NCI-H2227 treated with DMSO at 0.1 percent for 48 hours (cell line): ENCODE measurements around the gene EMP3.

ENCODE experiments used
- DNase-seq: peaks from one replicate; lab custom pipeline; 2025; lab: John Stamatoyannopoulos, UW

The EMP3 gene

DNA sequence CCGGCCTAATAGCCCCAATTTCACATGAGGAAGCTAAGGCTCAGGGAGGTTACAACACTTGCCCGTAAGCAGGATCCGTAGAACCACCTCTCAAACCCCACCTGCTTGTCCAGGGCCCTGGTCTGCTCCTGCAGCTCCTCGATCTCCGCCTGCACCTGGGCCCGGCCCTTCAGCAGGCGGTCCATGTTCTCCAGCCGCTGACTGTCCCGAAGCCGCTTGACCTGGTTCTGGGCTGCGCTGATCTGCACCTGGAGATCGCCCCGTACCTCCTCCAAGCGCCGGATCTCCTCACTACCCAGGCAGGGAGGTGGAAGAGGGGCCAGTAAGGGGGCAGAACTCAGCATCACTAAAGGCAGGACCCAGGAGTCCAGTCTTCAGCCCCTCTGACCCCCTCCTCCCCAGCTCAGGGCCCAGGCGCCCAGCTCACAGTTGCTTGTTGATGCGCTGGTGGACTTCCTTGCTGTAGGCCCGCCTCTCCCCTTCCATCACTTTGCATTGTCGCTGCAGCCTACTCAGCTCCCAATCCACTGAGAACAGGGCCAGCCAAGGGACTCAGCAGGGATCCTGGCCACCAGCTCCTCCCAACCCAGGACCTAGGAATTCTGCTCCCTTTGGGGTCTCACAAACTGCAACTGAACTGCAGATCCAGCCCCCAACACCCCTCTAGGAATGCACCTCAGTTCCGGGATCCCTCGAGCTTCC, 6.9 kb upstream of the EMP3 start:
- no peak for DNase-seq

DNA sequence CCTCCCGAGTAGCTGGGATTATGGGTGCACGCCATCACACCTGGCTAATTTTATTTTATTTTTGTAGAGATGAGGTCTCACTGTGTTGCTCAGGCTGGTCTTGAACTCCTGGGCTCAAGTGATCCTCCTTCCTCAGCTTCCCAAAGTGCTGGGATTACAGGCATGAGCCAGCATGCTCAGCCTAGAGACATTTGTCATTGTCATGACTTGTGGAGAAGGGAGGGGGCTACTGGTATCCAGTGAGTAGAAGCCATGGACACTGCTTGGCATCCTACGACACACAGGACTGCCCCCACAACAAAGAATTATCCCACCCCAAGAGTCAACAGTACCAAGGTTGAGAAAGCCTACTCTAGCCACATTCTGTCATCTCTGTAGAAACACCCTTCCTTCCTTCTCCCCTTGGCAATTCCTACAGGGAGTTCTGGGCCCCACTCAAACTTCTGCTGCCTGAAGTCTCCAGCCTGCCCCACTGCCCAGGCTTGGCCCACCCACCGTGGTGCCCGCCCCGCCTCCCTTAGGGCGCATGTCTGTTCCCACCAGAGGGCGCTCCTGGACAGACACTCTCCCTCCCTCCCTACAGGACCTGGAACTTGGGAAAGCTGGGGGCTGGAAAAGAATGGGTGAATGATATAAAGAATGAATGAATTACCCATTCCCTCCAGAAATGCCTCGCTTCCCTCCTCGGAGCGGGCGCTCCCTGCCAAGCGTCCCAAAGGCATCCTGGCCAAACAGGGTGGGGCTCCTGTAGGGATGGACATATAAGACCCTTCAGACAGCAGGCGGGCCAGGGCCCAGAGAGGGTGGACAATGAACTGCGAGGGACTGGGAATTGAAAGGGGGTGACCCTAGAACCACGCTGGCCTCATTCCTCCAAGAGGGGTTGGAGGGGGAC, 5.5 kb upstream of the EMP3 start:
- DNase-seq = no peak

DNA sequence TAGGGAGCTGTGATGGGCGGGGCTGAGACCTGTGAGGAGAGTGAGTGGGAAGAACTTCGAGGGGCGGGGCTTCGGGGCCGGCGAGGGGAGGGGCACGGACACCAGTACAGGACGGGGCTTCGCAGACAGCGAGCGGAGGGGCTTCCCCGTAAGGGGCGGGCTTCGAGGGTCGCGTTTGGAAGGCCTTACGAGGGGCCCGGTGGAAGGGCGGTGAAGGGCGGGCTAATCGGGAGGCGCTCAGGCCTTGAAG, 4.1 kb upstream of the EMP3 start:
- DNase-seq = peak; percentile 77

DNA sequence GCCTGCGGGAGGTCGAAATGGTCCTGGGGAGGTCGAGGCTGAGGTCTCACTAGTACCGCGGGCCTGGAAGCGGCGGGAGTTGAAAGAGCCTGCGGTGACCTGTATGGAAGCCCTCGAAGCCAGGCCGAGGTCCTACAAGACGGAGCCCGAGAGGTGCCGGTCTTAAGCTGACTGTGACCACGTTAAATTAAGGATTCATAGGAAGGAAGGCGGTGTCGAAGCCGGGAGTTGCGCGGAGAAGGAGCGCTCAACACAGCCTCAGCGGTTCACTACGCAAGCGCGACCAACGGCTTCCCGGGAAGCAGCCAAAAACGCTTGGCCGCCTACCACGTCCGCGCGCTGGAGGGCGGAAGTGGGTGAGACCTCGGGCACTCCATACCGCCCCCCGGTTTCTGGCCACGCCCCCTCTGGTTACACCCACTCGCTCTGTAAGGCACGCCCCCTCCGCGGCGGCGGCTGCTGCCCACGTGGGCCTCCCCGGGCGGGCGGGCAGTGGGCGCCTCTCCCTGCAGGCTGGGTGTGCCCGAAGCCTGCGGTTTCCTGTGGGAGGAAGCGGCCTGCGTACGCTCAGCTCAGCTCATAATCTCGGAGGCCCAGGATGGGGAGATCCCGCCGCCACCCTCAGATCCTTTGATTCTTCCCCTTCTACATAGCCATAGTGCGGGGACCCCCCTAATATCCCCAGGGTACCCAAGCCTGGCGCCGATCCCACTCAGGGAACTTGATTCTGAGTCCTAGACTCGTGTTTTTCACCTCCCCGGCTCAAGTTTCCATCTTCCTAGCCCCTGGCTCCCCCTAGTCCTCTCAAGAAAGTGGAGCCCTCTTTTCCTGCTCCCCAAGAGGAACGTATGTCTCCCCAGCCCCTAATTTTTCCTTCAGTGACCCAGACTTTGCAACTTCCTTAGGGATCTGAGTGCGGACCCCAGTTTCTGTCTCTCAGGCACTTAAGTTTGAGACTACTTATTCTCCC, 3.4 kb upstream of the EMP3 start:
- peak; percentile 77 for DNase-seq

DNA sequence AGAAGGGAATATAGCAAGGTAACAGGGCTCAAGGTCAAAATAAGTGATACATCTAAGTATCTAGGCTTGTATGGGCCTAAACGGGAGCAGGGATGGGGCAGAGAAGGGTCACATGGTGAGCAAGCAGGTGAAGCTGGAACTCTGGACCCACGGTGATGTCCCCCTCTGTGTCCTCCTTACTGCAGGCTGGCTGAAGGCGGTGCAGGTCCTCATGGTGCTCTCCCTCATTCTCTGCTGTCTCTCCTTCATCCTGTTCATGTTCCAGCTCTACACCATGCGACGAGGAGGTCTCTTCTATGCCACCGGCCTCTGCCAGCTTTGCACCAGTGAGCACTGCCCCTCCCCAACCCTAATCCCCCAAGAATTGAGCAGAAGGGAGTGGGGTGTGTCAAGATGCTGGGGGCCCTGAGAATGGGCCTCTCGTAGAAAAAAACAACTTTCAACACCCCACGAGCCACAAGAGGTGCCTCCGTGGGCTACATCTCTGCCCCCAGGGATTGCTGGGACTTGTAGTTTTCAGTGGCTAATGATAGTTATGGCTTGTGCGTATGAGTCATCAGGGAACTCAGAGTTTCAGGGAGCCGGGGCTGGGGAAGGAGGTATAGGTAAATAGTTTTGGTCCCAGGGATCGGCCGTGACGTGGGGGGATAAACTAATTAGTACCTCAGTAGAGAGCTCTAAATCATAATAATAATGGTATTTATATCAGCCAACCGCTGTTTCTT, 4.0 kb downstream of the EMP3 start:
- DNase-seq = no peak

DNA sequence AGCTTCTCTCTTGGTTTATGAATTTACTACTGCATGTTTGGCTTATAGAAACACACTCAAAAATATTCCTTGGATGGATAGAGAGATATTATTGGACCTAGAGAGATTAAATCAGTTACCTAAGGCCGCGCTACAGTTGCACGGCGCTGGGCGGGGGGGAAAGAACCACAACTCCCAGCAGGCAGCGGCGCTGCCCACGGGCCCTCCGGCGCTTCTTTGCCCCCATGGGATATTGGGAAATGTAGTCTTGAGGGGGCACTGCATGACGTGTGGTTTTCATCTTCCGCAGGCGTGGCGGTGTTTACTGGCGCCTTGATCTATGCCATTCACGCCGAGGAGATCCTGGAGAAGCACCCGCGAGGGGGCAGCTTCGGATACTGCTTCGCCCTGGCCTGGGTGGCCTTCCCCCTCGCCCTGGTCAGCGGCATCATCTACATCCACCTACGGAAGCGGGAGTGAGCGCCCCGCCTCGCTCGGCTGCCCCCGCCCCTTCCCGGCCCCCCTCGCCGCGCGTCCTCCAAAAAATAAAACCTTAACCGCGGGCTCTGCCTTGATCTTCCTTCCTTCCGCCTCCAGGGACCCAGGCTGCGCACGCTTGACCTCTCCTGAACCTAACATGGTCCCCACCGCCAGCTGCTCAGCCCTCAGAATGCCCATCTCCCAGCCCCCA, 4.8 kb downstream of the EMP3 start:
- DNase-seq = peak; percentile 71

DNA sequence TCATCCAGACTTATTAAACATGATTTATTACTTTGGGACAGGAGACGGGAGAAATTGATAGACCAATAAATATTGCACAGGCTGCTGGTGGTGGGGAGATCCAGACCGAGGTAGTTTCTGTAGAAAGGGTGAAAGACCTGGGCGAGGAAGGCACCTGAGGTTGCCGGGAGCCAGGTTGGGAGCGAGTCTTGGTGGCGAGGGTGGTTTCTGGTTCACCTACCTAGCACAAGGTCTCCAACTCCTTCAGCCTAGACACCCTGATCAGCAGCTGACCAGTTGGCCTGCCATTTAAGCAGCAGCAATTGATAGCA, 7.0 kb downstream of the EMP3 start:
- no peak for DNase-seq

DNA sequence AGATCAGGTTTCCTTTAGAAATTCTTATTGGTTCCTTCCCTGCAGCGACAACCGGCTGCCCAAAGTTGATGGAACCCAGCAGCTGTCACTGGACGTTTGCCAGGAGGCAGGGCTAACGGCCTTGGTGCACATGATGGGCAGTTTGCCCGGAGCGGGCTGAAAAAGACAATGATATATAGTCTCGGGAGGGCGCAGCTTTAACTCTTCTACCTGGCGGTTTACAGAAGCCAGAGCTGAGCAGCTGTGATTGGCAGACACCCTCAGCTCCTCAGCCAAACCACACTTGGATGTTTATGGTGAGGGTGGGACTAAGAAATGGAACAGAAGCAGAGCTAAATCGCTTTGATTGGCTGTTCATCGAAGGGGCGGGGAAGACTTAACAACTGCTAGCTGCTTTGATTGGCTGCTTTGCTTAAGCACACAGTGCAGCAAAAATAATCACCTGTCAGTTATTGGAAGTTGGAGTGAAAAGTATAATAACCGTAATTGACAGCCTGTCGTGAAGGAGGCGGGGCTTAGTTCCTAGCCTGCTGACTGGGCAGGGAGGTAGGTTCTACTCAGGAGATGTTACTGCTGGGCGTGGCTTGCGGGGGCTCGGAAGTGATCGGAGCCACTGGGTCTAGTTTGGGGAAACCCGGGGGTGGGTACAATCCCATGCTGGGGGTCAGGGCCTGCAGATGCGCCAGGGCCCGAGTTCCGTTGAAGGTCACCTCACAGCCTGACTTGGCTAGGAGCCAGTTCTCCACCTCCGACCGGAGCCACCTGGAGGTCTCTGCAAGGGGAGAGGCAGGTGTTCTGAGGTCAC, 7.5 kb downstream of the EMP3 start:
- peak; percentile 98 for DNase-seq

DNA sequence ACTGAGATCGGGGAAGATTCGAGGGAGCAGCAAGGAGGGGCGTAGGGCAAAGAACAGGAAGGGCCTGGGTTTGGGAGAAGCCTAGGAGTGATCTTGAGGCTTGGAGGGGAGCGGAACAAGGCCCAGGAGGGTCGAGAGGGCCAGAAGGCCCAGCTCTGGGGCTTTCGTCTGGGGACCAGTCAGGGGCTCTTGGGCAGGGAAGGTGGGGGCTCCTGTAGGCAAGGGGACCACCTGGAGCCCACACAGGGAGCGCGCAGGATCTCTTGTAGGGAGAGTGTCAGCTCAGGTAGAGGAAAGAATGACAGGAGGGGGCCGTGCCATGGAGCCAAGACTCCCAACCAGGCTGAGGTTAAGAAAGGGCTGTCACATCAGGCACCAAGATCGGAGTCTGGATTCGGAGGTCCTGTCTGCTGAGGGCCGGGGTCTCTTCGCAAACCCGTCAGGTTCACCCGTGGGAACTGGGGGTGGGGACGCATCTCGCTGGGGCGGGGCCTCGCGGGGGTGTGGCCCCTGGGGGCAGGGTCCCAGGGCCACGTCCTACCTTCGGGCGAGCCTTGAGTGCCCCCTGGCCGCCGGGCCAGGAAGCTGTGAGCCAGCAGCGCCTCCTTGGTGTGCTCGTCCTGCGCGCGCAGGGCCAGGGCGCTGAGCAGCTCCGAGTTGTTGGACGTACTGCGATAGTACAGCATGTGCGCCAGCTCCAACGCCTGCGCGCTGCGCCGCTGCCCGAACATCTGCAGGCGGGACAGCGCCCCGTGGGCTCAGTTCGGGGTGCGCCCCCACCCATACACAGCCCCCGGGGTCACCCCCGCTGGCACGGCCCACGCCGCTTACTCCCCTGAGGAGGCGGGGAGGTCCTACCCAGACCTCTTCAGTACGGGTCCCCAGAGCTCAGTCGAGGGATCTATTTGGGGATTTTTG, 8.4 kb downstream of the EMP3 start:
- DNase-seq = peak; percentile 50

DNA sequence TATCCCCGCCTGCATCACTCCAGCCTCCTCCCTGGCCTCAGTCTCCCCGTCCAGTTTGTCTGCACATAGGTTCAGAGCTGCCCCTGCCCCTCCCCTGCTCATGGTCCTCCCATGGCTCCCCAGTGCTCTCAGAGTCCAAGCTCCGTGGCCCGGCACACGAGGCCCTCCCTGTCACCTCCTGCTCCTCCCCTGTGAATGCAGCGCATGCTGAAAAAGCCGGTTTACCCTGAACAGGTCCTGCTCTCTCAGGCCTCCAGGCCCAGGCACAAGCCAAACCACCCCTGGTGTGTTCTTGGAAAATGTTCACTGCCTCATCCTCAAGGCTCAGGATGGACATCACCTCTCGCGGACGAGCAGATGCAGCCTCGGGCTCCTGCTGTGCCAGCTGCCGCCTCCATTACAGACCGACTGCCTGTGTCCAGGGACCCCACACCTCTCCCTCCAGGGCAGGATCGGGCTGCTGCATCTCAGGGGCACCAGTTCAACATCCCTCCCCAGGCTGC, 13.0 kb downstream of the EMP3 start:
- no peak for DNase-seq

DNA sequence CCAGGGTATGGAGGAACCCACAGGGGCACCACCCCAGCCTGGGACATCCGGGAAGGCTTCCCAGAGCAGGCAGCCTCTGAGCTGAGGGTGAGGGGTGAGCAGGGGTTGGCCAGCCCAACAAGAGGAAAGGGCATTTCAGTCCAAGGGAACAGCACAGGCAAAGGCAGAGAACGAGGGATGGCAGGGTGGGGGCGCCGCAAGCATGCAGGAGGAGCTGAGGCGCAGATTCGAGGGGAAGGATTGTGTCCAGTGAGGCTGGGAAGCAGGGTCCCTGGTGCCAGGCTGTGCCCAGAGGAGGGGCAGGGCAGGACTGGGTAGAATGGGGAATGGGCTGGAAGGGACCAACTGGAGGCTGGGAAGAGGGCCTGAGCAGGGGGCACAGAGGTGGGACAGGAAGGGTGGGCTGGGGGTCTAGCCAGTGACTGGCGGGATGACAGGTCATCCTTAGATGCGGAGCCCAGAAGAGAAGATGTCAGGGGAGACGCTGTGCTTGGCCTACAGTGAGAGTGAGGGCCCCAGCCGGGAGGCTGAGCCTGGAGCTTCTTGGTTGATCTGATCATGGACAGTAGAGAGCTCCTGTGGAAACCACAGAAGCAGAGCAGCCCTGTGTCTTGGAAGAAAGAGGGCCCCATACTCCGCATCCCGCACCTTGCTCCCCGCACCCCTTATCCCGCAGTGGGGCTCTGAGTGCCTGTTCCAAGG, 13.6 kb downstream of the EMP3 start:
- DNase-seq = no peak

DNA sequence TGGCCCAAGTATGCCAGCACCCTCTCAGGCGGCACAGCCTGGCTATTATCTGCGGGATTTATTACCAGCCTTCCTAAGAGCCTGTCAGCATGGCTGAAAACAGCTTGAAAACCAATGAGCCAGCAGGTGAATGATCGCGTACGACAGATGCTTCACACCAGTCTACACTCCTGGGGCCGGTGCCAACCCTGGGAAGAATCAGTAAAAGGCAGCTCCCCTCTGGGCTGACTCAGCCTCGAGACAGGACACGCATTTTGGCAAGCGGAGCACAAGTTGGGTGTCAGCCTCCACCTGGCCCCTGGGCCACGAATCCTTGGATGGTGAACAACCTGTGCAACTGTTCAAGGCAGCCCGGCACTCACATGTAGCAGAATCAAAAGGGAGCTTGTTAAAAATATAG, 15.6 kb downstream of the EMP3 start:
- DNase-seq = no peak

DNA sequence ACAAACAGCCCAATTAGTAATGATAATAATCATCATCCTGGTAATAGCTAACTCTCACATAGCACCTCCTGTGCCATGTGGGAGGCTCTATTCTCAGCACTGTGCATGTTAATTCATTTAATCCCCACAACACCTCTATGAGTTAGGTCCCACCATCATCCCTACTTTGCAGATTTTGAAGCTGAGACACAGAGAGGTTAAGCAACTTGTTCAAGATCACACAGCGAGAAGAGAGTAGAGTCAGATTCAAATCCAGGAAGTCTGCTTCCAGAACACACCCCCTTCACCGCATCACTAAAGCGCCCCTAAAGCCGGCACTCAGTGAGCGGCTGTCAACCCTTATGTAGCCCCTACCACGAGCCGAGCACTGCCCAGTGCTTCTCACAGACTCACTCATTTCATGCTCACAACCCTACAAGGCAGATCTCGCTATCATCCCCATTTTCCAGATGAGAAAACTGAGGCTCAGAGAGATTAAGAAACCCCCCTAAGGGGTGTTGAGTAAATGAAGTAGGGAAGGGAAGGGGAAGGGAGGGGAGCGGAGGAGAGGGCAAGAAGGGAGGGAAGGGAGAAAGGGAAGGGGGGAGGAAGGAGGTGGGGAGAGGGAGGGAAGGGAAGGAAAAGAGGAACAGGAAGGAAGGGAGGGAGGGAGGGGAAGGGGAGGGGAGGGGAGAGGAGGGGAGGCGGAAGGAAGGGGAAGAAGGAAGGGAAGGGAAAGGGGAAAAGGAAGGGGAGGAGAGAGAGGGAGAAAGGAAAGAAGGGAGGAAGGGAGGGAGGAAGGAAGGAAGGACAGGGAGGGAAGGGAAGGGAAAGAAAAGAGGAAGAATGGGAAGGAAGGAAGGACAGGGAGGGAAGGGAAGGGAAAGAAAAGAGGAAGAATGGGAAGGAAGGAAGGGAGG, 16.4 kb downstream of the EMP3 start:
- DNase-seq = no peak

DNA sequence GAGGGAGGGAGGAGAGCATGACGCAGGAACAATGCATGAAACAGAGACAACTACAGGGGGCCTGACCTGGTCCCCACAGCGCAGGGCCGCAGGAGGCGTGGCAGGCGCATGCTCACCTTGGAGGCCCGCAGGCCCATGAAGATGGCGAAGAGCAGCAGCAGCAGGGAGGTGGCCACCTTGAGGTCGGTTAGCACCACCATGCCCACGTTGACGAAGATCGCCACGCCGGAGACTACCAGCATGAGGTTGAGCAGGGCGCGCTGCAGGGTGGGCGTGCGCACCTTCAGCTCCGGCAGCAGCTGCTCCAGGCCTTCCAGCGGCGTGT, 17.0 kb downstream of the EMP3 start:
- DNase-seq = no peak

DNA sequence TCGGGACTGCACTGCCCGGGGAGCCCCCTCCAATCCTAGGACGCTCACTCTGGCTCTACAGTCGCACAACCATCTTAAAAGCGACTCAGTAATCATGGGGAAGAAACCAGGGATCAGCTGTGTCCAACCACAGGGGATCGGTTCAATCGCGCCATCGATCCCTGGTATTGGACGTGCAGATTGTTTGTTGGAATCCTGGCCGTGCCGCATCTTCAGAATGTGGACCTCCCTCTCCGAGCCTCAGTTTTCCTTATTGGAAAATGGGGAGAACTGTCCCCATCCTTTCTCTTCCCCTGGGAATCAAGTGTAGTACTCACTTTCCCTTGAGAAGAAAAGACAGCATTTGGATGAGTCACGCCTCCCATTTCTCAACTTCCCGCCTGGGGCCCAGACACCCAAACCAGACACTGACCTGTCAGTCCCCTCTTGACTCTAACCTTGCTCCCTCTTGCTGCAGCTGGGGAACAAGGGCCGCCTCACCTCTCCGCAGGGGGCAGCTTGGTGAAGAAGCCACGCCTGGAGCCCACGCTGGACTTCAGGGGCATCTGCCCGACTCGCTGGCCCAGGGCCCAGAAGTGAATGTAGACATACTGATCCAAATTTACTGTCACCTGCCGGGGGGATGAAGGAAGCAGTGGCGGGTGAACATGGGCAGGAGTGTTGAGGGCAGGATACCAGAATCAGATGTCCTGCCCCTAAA, 17.6 kb downstream of the EMP3 start:
- DNase-seq = no peak

DNA sequence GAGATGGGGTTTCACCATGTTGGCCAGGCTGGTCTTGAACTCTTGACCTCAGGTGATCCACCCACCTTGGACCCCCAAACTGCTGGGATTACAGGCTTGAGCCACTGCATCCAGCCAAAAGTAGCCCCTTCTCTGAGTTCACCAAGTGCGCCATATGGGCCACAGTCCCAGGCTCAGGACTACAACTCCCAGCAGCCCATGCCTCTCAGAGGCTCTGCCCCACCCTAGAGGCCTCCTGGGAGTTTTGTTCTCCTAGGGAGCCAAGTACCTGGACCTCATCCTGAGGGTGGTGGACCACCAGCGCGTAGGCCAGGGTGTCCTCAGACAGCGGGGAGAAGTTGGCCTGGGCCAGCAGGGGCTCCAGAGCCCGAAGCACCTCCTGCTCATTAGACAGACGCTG, 19.5 kb downstream of the EMP3 start:
- DNase-seq = no peak

DNA sequence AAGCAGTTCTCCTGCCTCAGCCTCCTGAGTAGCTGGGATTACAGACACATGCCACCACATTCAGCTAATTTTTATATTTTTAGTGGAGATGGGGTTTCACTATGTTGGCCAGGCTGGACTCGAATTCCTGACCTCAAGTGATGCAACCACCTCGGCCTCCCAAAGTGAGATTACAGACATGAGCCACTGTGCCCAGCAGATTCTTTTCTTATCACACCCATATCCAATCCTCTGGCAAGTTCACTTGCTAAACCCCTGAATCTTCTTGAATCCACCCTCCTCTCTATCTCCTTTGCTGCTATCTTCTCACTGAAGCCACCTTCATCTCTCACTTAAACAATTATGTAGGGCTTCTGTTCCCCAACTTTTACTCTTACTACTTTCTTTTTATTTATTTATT, 20.8 kb downstream of the EMP3 start:
- no peak for DNase-seq
